HFFc6 (cell line): ENCODE measurements around the gene FGFBP2. TPM values are rescaled to one million over a fixed set of nuclear protein-coding genes. Genes with fewer than 3 reads are reported as not detected.

Experiments
- DNase-seq: peaks from one replicate; pipeline ENCODE4 v3.0.0-alpha.2; 2018
- H3K27ac Mint-ChIP-seq: 2 replicates; pipeline ENCODE4 v1.8.0; 2020; ENCODE audit warnings: mild to moderate bottlenecking, mixed read lengths
- H3K27me3 Mint-ChIP-seq: 2 replicates; pipeline ENCODE4 v1.8.0; 2021; ENCODE audit warnings: mild to moderate bottlenecking, moderate library complexity, mixed read lengths; ENCODE audit not compliant: insufficient read depth
- H3K36me3 Mint-ChIP-seq: 2 replicates; pipeline ENCODE4 v1.8.0; 2021; ENCODE audit warnings: low read depth, mixed read lengths
- H3K4me1 Mint-ChIP-seq: 2 replicates; pipeline ENCODE4 v1.8.0; 2020; ENCODE audit warnings: low read depth, mixed read lengths
- H3K4me3 Mint-ChIP-seq: 2 replicates; pipeline ENCODE4 v1.8.0; 2020; ENCODE audit warnings: mild to moderate bottlenecking, moderate library complexity, mixed read lengths
- H3K9me3 Mint-ChIP-seq: 2 replicates; pipeline ENCODE4 v1.8.0; 2020; ENCODE audit warnings: mild to moderate bottlenecking, mixed read lengths
- total RNA-seq, 6 experiments: library from RNA; stranded (reverse); fragmentation: NEBNext Ultra II Directional; extraction: Animal tissue kit (Norgen Biotek cat#: 25700); gene quantifications; 2 replicates in 1 of 6; 3 replicates in 5 of 6; pipeline ENCODE4 v1.2.3, GENCODE V29; 2021
- TF ChIP-seq, protein P1 (sequence below): fragments of 200-600 bp; sonication (generic); IDR thresholded peaks from 2 replicates; pipeline ENCODE4 v1.5.0; 2021; ENCODE audit warnings: antibody characterized with exemption, mild to moderate bottlenecking

The FGFBP2 gene
- total RNA-seq, 6 experiments from 2014 or later, result not detected

DNA sequence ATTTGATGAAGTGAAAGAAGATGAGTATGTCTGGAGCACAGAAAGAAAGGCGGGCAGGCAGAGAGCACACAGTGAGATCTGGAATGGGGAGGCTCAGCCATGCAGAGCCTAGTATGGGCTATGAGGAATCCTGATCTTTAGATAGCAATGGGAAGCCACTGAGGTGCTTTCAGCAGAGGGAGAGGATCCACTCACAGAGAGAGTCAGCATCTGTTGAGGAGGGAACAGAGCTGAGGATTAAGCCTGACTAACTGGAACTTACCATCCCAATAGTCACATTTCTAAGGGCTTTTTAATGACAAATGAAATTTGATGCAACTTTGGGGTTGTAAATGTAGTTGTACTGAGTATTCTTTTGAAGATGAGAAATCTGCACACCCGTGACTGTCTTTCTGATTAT lies 20.6 kb upstream of the FGFBP2 start:
- TF ChIP-seq, protein P1, sequence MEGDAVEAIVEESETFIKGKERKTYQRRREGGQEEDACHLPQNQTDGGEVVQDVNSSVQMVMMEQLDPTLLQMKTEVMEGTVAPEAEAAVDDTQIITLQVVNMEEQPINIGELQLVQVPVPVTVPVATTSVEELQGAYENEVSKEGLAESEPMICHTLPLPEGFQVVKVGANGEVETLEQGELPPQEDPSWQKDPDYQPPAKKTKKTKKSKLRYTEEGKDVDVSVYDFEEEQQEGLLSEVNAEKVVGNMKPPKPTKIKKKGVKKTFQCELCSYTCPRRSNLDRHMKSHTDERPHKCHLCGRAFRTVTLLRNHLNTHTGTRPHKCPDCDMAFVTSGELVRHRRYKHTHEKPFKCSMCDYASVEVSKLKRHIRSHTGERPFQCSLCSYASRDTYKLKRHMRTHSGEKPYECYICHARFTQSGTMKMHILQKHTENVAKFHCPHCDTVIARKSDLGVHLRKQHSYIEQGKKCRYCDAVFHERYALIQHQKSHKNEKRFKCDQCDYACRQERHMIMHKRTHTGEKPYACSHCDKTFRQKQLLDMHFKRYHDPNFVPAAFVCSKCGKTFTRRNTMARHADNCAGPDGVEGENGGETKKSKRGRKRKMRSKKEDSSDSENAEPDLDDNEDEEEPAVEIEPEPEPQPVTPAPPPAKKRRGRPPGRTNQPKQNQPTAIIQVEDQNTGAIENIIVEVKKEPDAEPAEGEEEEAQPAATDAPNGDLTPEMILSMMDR, result no peak
- Mint-ChIP-seq H3K27ac (no peak overlapping the region; the same call in 1 of the 2 replicates), H3K27me3 (peaks cover 18% of the 10 kb centered on the region), H3K4me3 (no peak overlapping the region), H3K9me3 (no peaks in the 10 kb centered on the region), H3K36me3 (no peaks in the 10 kb centered on the region), H3K4me1 (peaks cover 11% of the 10 kb centered on the region)
- no peak for DNase-seq

DNA sequence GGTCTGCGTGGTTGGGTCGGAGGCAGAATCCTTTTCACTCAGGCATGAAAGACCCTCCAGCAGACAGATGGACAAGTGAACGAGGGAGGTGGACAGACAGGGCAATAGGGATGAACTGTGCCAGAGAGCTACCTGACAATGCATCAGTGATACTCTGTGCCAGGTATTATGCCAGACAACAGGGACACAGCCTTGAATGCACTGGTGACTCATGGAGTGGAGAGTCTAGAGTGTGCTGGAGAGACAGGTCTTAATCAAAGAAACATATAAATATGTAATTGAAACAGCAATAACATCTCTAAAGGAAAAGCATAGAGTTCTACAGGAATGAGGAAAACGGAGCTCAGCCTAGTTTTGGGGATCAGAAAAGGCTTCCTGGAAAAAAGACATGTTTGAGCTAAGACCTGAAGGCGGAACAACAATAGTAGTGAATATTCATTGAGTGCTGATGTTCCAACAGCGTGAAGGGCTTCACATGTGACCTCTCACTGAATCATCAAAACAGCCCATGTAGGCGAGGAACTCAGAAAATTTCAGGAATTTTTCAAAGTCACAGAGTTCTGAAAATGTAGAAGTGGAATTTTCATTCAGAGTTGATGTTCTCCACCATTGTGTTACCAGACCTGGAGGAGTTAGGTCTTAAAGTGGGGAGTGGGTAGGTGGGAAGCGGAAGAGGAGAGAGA lies 20.0 kb upstream of the FGFBP2 start:
- TF ChIP-seq, protein P1, result no peak
- Mint-ChIP-seq H3K27ac (no peak overlapping the region), H3K9me3 (no peaks in the 10 kb centered on the region), H3K4me1 (peaks cover 11% of the 10 kb centered on the region), H3K27me3 (peaks cover 20% of the 10 kb centered on the region), H3K36me3 (no peaks in the 10 kb centered on the region), H3K4me3 (no peak overlapping the region)
- peak; percentile 4 for DNase-seq

DNA sequence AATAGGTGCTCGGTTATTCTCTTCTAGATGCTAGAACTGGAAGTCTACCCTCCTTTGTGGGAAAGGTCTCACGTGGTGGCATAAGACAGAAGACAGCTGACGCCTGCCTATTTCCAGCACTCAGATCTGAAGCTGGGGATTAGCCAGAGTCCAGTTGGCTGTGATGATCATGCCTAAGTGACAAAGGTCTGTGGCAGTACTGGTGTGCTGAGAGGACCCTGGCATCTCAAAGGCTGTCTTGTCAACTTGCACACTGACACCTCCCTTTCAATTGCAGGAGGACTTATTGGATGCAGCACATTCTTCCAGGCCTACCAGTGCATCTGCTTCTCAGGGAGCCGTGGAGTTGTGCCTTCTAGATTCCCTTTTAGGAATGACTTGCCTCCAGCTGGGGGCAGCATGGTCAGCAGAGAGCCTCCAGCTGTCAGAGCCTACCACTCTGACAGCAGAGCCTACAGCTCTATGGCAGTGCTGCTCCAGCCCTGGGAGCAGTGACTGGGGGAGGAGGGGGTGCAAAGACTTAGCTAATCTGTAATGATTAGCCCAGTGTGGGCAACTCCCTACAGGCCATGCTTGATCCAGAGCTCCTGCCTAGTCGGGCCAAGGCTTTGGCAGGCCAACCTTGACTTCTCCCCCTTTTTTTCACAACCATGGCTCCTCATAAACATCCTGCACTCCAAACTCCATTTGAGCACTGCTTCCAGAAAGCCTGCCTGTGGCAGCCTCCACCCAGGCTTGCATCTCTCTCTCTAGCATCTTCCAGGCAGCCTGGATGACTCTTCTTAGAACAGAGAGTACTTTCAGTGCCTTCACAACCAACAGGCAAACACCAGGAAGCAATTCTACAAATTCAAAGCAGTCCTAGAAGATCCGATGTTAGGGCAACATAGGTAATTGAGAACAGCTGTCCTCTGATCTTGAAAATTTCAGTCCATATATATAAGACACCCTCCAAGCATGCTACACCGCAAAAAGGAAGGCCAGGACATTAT lies 13.8 kb upstream of the FGFBP2 start:
- Mint-ChIP-seq H3K9me3 (no peaks in the 10 kb centered on the region), H3K27ac (no peak overlapping the region), H3K4me1 (no peaks in the 10 kb centered on the region), H3K27me3 (peaks cover 49% of the 10 kb centered on the region), H3K36me3 (no peaks in the 10 kb centered on the region), H3K4me3 (no peak overlapping the region)
- DNase-seq, result no peak
- TF ChIP-seq, protein P1, result no peak; the same call in 1 of the 2 replicates

DNA sequence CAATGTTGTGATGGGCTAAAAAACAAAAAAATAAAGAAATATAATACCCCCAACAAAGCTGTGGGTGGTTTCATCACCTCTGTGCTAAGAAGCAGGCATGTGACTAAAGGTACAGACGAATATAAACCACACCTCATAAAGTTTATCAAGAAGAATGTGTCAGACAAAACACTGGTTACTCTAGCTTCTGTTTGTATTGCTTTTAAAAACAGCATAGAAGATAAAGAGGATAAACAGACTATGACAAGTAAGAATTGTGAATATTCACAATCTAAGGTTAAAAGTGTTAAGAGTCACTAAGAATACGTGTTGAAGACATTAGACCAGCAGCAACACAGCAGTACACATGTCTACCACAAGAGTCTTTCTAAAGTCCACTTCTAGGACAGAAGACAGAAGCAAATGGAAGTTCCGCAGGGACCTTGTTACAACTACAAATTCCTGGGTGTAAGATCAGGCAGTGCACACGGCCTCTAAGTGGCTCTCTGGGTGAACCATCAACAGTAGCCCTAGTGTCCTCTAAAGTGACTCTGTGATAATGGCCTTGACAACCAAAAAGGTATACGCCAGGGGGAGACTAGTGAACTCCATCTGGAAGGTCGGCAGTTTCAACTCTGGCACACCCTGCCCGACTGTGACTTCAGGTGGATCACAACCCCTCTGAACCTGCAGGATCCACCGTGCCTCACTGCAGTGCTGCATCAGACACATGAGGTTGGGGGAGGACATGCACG lies 8.3 kb upstream of the FGFBP2 start:
- no peak overlapping the region for H3K4me3 Mint-ChIP-seq
- H3K27ac Mint-ChIP-seq, result no peak overlapping the region
- peaks cover 41% of the 10 kb centered on the region for H3K27me3 Mint-ChIP-seq
- TF ChIP-seq, protein P1, result no peak; the same call in 1 of the 2 replicates
- no peaks in the 10 kb centered on the region for H3K4me1 Mint-ChIP-seq
- no peaks in the 10 kb centered on the region for H3K36me3 Mint-ChIP-seq
- H3K9me3 Mint-ChIP-seq, result no peaks in the 10 kb centered on the region
- DNase-seq, result no peak

DNA sequence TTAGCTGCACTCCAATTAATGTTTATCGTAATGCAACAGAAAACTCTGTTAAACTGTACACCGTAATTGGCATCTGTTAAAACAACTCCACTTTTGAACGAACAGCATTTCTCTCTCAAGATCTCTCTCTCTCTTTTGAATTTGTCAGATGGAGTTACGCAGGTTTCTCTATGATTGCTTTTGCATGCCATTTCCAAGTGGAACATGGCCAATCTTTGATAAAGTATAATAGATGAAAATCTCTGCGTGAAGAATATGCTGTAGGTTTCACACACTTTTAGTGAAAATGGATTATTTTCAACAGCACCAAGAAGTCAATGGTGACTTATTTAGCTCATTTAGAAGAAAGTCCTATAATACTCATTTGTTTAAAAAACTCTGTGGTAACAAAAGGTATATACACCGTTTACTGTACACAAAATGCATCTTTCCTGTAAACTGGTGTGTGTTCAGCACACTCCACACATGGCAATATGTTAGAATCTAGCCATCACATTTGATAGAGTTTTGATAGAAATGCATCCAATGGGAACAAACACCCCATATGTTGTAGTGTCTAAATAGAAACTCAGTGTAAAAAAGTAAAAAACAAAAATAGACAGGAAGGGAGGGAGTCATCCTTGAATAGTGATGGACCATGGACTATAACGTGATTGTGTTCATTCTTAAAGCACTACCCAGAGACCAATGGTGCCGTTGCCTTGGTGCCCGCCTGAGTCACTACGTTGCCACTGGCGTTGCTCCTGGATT lies 5.8 kb upstream of the FGFBP2 start:
- Mint-ChIP-seq H3K9me3 (no peaks in the 10 kb centered on the region), H3K27me3 (peaks cover 34% of the 10 kb centered on the region), H3K4me3 (no peak overlapping the region), H3K36me3 (no peaks in the 10 kb centered on the region), H3K27ac (no peak overlapping the region), H3K4me1 (no peaks in the 10 kb centered on the region)
- TF ChIP-seq, protein P1, result no peak
- DNase-seq, result no peak
